KMS-11 (cell line): ENCODE measurements around the gene TRIM28.
A peak's percentile ranks its signal among the peaks of the same experiment; 100 is the strongest.

Experiments
- H2AFZ ChIP-seq: fragments of 200-600 bp; sonication (generic); 2 replicates; pipeline ENCODE4 v1.6.1; 2016; ENCODE audit warnings: antibody characterized with exemption, mixed run types, low read depth
- H3K27ac ChIP-seq: fragments of 200-600 bp; sonication (generic); 2 replicates; pipeline ENCODE4 v1.6.1; 2016; ENCODE audit warnings: mild to moderate bottlenecking, mixed run types
- H3K27me3 ChIP-seq: fragments of 200-600 bp; sonication (generic); 2 replicates; pipeline ENCODE4 v1.6.1; 2017; ENCODE audit warnings: mild to moderate bottlenecking, low read depth, mixed run types, moderate library complexity; ENCODE audit not compliant: insufficient read depth
- H3K36me3 ChIP-seq: fragments of 200-600 bp; sonication (generic); 2 replicates; pipeline ENCODE4 v1.6.1; 2017; ENCODE audit warnings: mild to moderate bottlenecking, mixed run types; ENCODE audit not compliant: insufficient read depth
- H3K4me1 ChIP-seq: fragments of 200-600 bp; sonication (generic); 2 replicates; pipeline ENCODE4 v1.6.1; 2016; ENCODE audit warnings: mild to moderate bottlenecking, low read depth, mixed run types; ENCODE audit not compliant: poor library complexity, severe bottlenecking
- H3K4me2 ChIP-seq: fragments of 200-600 bp; sonication (generic); 2 replicates; pipeline ENCODE4 v1.7.0; 2016; ENCODE audit warnings: mild to moderate bottlenecking, mixed run types
- H3K4me3 ChIP-seq: fragments of 200-600 bp; sonication (generic); IDR thresholded peaks from 2 replicates; pipeline ENCODE4 v1.6.1; 2017; ENCODE audit warnings: low read depth, low read length, mixed read lengths; ENCODE audit not compliant: insufficient read depth
- H3K79me2 ChIP-seq: fragments of 200-600 bp; sonication (generic); 2 replicates; pipeline ENCODE4 v1.6.1; 2016; ENCODE audit warnings: low read depth, mixed run types; ENCODE audit not compliant: insufficient read depth
- H3K9ac ChIP-seq: fragments of 200-600 bp; sonication (generic); 2 replicates; pipeline ENCODE4 v1.6.1; 2016; ENCODE audit warnings: mild to moderate bottlenecking, mixed run types
- H4K20me1 ChIP-seq: fragments of 200-600 bp; sonication (generic); 2 replicates; pipeline ENCODE4 v1.6.1; 2016; ENCODE audit warnings: mild to moderate bottlenecking, mixed run types; ENCODE audit not compliant: insufficient read depth
- TF ChIP-seq, protein P1 (sequence below): fragments of 200-600 bp; sonication (generic); conservative IDR thresholded peaks from 2 replicates; pipeline ENCODE4 v1.6.1; 2017; ENCODE audit warnings: low read depth, mild to moderate bottlenecking, antibody characterized with exemption, low read length, moderate library complexity, mixed read lengths

The TRIM28 gene

DNA sequence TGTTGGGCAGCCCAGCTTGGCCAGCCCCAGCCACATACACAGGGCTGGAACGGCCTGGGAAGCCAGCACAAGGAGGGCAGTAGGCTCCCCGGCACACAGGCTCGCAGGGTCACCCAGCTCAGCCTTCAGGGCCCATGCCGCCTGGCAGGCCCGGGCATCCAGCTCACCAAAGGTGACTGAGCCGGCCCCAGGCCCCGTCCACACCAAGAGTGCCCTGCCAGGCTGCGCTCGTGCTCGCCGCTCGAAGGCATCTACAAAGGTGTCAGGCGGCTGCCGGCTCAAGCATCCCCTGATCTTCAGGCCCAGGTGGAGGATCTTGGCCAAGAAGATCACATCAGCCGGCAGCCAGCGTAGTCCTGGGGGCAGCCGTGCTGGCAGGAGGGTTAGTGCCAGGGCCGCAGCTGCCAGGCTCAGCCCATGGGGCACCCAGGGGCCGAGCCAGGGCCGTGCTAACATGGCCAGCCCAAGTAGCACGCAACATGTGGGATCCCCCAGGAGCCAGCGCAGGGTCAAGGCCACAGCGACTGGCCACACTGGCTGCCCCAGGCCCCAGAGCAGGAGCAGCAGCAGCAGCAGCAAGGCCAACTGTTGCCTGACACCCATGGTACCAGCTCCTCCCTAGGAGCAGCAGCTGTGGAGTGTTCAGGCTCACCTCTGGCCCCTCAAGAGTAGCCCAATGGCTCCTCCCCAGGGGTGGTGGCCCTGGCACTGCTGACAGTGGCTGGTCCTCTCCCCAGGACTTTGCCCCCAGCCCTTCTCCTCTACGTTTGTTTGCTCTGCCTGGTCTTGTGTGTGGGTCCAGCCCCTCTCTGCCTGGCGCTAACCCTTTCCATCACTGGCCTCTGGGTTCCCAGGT is 32.3 kb upstream of the TRIM28 start, which contains the start of gene SLC27A5:
SLC27A5 (minus strand) TSS at position 640 of the 856 bp plus-strand sequence; CDS start at position 603, 37 bp downstream.
- Histone ChIP-seq H3K27me3 (no peaks in the 10 kb centered on the region), H3K4me2 (no peak within 1 kb of the TSS), H3K4me3 (no peak within 1 kb of the TSS), H3K36me3 (no peaks in the 10 kb centered on the region), H2AFZ (no peak within 1 kb of the TSS), H3K79me2 (peaks cover 11% of the 10 kb centered on the region), H4K20me1 (no peaks in the 10 kb centered on the region), H3K4me1 (peaks cover 20% of the 10 kb centered on the region), H3K27ac (no peak within 1 kb of the TSS), H3K9ac (no peak within 1 kb of the TSS)
- TF ChIP-seq, protein P1, sequence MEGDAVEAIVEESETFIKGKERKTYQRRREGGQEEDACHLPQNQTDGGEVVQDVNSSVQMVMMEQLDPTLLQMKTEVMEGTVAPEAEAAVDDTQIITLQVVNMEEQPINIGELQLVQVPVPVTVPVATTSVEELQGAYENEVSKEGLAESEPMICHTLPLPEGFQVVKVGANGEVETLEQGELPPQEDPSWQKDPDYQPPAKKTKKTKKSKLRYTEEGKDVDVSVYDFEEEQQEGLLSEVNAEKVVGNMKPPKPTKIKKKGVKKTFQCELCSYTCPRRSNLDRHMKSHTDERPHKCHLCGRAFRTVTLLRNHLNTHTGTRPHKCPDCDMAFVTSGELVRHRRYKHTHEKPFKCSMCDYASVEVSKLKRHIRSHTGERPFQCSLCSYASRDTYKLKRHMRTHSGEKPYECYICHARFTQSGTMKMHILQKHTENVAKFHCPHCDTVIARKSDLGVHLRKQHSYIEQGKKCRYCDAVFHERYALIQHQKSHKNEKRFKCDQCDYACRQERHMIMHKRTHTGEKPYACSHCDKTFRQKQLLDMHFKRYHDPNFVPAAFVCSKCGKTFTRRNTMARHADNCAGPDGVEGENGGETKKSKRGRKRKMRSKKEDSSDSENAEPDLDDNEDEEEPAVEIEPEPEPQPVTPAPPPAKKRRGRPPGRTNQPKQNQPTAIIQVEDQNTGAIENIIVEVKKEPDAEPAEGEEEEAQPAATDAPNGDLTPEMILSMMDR, result no peak

DNA sequence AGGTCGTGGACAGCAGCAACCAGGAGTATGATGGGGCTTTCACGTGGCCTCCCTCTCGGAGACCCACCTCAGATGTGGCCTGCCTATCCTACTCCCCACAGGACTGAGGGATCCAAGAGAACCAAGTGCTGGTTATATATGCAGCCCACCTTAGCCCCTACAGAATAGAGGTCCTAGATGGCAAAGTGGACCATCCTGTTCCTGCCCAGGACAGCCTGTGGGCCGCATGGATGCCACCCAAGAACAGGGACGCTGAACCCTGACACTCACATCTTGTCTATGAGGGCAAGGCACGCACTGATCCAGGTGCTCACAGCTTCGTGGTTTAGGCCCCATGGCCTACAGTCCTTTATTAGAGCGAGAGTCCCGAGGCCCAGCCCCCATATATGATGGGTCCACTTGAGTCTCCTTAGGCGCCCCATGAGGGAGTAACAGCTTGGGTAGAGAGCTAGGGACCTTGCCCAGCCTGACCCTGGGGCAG is 30.6 kb upstream of the TRIM28 start:
- no peaks in the 10 kb centered on the region for H4K20me1 ChIP-seq
- no peak overlapping the region for H3K27ac ChIP-seq
- H3K4me2 ChIP-seq, result peak overlapping the region; percentile 55; the same call in 1 of the 2 replicates
- TF ChIP-seq, protein P1, result no peak
- H3K4me1 ChIP-seq, result peaks cover 24% of the 10 kb centered on the region
- H3K4me3 ChIP-seq, result no peak overlapping the region
- peaks cover 19% of the 10 kb centered on the region for H3K79me2 ChIP-seq
- H3K9ac ChIP-seq, result no peak overlapping the region; the same call in 1 of the 2 replicates
- no peaks in the 10 kb centered on the region for H3K27me3 ChIP-seq
- H2AFZ ChIP-seq, result peak overlapping the region; percentile 68
- no peaks in the 10 kb centered on the region for H3K36me3 ChIP-seq

- Histone ChIP-seq H3K36me3 (no peaks in the 10 kb centered on the region), H3K27me3 (no peaks in the 10 kb centered on the region), H3K79me2 (peaks cover 25% of the 10 kb centered on the region), H3K4me2 (peak overlapping the region; percentile 94), H3K4me3 (no peak overlapping the region), H3K4me1 (peaks cover 25% of the 10 kb centered on the region), H3K27ac (peak overlapping the region; percentile 58), H4K20me1 (no peaks in the 10 kb centered on the region), H2AFZ (peak overlapping the region; percentile 68), H3K9ac (peak overlapping the region; percentile 80)
- TF ChIP-seq, protein P1, result peak; percentile 78
These were observed 29.9 kb upstream of the TRIM28 start for GRCh38 chr19:58513694-58514563.

GRCh38 chr19:58514564-58515022 is 29.3 kb upstream of the TRIM28 start:
- Histone ChIP-seq H3K4me2 (peak overlapping the region; percentile 94), H3K4me1 (peaks cover 25% of the 10 kb centered on the region), H3K27ac (peak overlapping the region; percentile 58), H3K36me3 (no peaks in the 10 kb centered on the region), H4K20me1 (no peaks in the 10 kb centered on the region), H3K27me3 (no peaks in the 10 kb centered on the region), H3K4me3 (no peak overlapping the region), H3K79me2 (peaks cover 25% of the 10 kb centered on the region), H2AFZ (no peak overlapping the region), H3K9ac (peak overlapping the region; percentile 80)
- TF ChIP-seq, protein P1, result no peak
